ENCODE data around the gene HACD1.

Gene HACD1, protein sequence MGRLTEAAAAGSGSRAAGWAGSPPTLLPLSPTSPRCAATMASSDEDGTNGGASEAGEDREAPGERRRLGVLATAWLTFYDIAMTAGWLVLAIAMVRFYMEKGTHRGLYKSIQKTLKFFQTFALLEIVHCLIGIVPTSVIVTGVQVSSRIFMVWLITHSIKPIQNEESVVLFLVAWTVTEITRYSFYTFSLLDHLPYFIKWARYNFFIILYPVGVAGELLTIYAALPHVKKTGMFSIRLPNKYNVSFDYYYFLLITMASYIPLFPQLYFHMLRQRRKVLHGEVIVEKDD

DNA sequence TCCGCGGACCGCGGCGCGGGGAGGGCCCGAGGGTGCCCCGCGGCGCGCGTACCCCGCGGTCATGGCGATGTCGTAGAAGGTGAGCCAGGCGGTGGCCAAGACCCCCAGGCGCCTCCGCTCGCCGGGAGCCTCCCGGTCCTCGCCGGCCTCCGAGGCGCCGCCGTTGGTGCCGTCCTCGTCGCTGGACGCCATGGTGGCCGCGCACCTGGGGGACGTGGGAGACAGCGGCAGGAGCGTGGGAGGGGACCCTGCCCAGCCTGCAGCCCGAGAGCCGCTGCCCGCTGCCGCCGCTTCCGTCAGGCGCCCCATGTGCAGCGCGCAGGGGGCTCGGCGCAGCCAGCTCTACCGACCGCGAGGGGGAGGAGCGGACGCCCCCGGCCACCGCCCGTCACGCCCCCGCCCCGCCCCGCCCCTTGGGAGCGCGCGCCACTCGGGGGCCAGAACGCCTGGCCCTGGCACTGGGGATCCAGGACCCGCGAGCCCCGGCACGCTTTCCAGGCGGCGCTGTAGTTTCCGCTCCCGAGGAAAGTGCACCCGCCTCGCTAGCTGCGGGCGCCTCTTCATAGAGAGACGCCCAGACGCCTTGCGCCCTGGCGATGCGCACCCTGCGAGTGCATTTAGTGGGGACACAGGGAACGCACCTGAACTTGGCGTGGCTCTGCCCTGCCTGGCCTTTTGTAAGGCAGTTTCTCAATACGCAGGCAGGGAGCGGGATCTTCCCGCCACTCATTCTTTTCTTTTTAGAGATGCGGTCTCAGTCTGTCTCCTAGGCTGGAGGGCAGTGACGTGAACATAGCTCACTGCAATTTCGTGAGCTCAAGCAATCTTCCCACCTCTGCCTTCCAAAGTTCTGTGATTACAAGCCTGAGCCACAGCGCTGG, at the start of gene HACD1:
HACD1 (minus strand) TSS at position 344 of the 881 bp plus-strand sequence; CDS start at position 309, 35 bp downstream.
- POLR2A ChIA-PET (ENCODE audit: low non-redundant PET) = interaction anchor here (1.0 kb wide), 1 partner anchor 29 kb away, joined by 4 read pairs; no protein-coding TSS in a partner anchor
- DNase-seq (ENCODE audit: low spot score) = peak; percentile 78
- peak within 1 kb of the TSS; percentile 95 for H3K27ac ChIP-seq
- TF ChIP-seq, protein P1, sequence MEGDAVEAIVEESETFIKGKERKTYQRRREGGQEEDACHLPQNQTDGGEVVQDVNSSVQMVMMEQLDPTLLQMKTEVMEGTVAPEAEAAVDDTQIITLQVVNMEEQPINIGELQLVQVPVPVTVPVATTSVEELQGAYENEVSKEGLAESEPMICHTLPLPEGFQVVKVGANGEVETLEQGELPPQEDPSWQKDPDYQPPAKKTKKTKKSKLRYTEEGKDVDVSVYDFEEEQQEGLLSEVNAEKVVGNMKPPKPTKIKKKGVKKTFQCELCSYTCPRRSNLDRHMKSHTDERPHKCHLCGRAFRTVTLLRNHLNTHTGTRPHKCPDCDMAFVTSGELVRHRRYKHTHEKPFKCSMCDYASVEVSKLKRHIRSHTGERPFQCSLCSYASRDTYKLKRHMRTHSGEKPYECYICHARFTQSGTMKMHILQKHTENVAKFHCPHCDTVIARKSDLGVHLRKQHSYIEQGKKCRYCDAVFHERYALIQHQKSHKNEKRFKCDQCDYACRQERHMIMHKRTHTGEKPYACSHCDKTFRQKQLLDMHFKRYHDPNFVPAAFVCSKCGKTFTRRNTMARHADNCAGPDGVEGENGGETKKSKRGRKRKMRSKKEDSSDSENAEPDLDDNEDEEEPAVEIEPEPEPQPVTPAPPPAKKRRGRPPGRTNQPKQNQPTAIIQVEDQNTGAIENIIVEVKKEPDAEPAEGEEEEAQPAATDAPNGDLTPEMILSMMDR (conservative IDR thresholded peaks at IDR 0.05; ENCODE audit: low read depth) = peak; percentile 32
- CTCF ChIA-PET = interaction anchor here (0.6 to 1.1 kb wide), 2 partner anchors 74 to 96 kb away, joined by 3 read pairs; no protein-coding TSS in a partner anchor

DNA sequence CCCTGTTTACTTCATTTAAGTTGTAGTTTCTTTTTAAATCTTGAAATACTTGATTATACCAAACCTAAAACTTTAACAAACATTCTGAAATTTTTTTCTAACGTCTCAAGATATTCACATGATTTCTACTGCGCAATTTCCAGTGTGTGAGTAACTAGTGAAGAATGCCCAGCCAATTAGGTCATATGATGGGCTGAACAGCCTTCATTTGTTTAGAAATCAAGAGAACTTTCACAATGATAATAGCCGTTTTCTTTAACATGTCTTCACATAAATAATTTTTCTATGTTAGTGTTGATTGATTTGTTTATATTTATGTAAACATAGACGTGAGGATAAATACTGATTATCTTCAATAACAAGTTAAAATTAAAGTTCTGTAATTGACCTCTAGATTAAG, 48.6 kb upstream of the HACD1 start:
- H3K27ac ChIP-seq = no peak overlapping the region
- peak; percentile 59 for DNase-seq (ENCODE audit: low spot score)
- POLR2A ChIA-PET (ENCODE audit: low non-redundant PET) = no interaction called here
- CTCF ChIA-PET = interaction anchor here (0.5 to 0.6 kb wide), 2 partner anchors 23 to 1927 kb away, joined by 3 read pairs; no protein-coding TSS in a partner anchor
- TF ChIP-seq, protein P1 (conservative IDR thresholded peaks at IDR 0.05; ENCODE audit: low read depth) = no peak

DNA sequence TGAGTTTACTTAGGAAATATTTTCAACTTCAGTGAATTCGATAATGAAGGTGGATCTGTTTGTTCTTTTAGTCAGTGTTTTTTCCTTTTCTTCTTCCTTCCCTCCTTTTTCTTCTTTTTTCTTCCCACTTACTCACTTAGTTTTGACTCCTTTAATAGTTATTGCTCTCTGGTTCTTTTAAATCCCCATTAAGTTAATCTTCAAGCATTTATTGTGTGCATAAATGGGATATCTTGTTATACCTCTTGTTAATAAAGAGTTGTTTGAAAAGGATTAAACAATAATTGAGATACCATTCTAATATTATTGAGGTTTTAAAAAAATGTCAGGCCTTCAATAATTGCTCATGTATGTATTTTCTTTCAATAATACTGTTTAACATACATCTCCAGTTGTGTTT, 46.3 kb upstream of the HACD1 start:
- ChIA-PET POLR2A (ENCODE audit: low non-redundant PET) (no interaction called here), CTCF (interaction anchor here (0.7 kb wide), 2 partner anchors 60 to 64 kb away, joined by 3 to 4 read pairs; no protein-coding TSS in a partner anchor)
- TF ChIP-seq, protein P1 (conservative IDR thresholded peaks at IDR 0.05; ENCODE audit: low read depth) = no peak
- no peak for DNase-seq (ENCODE audit: low spot score)
- H3K27ac ChIP-seq = no peak overlapping the region

DNA sequence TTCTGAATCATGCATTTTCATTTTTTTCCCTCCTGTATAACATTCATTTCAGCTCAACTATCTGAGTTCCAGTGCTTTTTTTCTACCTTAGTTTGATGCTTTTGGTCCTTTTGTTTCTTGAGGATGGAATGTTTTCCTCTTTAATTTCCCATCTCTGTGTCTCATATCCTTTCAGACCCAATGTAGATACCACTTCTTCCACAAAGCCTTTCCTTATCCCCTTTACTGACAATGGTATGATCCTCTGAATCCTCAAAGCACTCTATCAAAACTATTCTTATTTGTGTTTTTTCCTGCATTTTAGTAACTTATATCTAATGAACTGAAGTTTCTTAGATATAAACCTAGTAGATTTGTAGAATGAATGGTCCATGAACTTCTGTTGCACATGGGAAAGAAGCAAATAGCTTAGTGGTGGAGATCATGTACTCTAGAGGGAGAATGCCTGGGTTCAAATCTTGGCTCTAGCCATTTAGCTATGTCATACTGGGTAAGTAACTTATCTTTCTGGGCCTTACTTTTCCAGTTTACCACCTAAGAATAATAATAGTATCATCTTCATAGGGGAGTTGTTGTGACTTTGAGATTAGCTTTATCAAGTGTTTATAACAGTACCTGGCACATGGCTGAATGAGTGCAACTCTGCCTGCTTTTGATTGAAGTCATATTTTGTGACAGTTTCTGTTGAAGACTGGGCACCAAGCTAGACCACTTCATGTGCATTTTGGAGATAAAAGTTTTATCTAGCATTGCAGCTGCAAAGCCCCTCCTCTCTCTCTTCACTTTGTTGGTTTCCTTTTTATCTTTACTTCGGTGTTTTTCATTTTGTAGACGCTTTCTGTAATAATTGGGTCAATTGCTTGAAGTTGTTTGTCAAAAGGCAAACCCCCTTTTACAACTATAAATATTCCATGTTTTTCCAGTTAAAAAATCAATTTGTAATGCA, 45.3 kb upstream of the HACD1 start:
- TF ChIP-seq, protein P1 (conservative IDR thresholded peaks at IDR 0.05; ENCODE audit: low read depth) = no peak
- DNase-seq (ENCODE audit: low spot score) = no peak
- ChIA-PET CTCF (interaction anchor here (0.7 to 1.2 kb wide), 3 partner anchors 14 to 63 kb away, joined by 3 to 4 read pairs (median 3); no protein-coding TSS in a partner anchor), POLR2A (ENCODE audit: low non-redundant PET) (no interaction called here)
- no peak overlapping the region for H3K27ac ChIP-seq

DNA sequence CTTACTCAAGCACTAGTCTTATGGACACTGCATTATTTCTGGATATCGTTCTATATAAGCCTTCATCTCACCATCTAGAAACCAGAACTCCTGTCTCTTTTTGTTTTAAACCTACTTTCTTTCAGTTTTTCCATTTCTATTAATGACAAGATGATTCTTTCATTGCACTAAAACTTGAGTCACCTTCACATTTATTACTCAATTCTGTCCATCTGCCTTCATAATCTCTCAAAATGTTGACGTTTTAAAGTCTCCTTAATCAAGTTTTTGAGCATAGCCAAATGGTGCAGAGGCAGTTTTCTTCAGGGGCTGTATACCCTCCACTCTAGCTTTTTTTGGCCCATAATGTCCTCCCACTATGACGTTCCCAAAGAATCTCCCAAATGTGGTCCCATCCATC, 44.3 kb upstream of the HACD1 start:
- TF ChIP-seq, protein P1 (conservative IDR thresholded peaks at IDR 0.05; ENCODE audit: low read depth) = no peak
- no peak overlapping the region for H3K27ac ChIP-seq
- DNase-seq (ENCODE audit: low spot score) = no peak
- CTCF ChIA-PET = no interaction called here
- POLR2A ChIA-PET (ENCODE audit: low non-redundant PET) = no interaction called here
